Activated naive CD8-positive, alpha-beta T cell treated with anti-CD3 and anti-CD28 coated beads, Interleukin-2, amount 50 U/mL, for 24 hours (primary cell): ENCODE measurements around the gene OSCAR.

Experiments used
- ATAC-seq: fragments of 150-1000 bp; cut with Tn5 transposase; one replicate; pipeline ENCODE4 v1.10.0; 2021
- DNase-seq: peaks from one replicate; pipeline ENCODE4 v3.0.0; 2021
- H3K27ac Mint-ChIP-seq: one replicate; pipeline ENCODE4 v1.8.0; 2021; ENCODE audit warnings: mild to moderate bottlenecking, mixed read lengths
- H3K27me3 Mint-ChIP-seq: one replicate; pipeline ENCODE4 v1.8.0; 2021; ENCODE audit warnings: mixed read lengths
- H3K36me3 Mint-ChIP-seq: one replicate; pipeline ENCODE4 v1.8.0; 2021; ENCODE audit warnings: low read depth, mixed read lengths
- H3K4me1 Mint-ChIP-seq: one replicate; pipeline ENCODE4 v1.8.0; 2021; ENCODE audit warnings: mixed read lengths
- H3K4me3 Mint-ChIP-seq: one replicate; pipeline ENCODE4 v1.8.0; 2021; ENCODE audit warnings: mild to moderate bottlenecking, moderate library complexity, mixed read lengths
- H3K9me3 Mint-ChIP-seq: one replicate; pipeline ENCODE4 v1.8.0; 2021; ENCODE audit warnings: mixed read lengths

OSCAR gene, protein sequence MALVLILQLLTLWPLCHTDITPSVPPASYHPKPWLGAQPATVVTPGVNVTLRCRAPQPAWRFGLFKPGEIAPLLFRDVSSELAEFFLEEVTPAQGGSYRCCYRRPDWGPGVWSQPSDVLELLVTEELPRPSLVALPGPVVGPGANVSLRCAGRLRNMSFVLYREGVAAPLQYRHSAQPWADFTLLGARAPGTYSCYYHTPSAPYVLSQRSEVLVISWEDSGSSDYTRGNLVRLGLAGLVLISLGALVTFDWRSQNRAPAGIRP

DNA sequence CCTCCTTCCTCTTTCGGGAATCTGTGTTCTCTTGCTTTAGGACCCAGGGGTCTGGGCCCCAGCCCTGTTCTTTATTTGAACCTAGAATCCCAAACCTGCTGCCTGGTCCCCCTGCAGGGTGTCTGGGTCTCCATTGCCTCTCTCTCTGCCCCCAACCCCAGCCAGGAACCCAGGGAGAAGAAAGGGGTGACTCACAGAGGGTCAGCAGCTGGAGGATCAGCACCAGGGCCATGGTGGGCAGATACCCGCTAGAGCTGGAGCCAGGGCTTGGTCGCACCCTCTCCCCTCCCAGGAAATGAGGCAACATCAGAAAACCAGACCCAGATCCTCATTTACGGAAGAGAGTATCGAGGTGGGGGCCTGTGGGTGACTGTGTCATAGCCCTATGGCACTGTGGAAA is at the start of gene OSCAR:
Gene OSCAR (minus strand): TSS at position 243 of the 400 bp plus-strand sequence. CDS start 11 bp downstream, at position 232.
- Mint-ChIP-seq H3K36me3 (peaks cover 10% of the 10 kb centered on the region), H3K4me1 (peaks cover 22% of the 10 kb centered on the region), H3K27me3 (peaks cover 5% of the 10 kb centered on the region), H3K4me3 (peak within 1 kb of the TSS; percentile 51), H3K27ac (no peak within 1 kb of the TSS), H3K9me3 (no peaks in the 10 kb centered on the region)
- no peak for ATAC-seq
- no peak for DNase-seq

DNA sequence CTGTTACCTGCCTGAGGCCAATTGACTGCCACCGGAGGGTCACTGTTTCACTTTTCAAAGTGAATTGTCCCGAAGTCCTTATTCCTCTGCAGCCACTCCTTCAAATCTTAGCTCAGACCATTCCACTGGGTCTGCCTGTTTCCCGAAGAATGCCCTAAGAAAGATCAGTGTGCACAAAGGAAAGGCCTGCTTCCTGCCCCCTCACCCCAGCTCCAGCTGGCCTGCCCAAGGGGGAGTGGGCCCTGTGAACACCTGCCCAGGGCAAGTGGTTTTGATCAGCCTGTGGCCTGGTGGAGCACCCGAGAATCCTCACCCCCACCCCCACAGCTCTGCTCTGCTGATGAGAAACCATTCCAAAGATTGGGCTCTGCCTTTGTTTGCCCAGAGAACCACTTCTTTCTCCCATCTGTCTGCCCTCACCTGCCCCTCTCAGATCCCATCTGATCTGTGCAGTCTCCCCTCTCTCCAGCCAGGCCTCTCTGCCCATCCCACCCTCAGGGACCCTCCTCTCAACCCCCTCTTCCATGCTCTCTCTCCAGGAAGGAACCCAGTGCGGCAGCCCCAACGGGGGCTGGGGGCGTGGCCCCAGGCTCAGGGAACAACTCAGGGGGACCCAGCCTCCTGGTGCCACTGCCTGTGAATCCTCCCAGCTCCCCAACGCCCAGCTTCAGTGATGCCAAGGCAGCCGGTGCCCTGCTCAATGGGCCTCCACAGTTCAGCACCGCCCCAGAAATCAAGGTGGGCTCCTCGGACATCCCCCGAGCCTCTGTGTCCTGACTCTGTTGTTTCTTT is 48.6 kb upstream of the OSCAR start:
- H3K36me3 Mint-ChIP-seq, result peaks cover 38% of the 10 kb centered on the region

DNA sequence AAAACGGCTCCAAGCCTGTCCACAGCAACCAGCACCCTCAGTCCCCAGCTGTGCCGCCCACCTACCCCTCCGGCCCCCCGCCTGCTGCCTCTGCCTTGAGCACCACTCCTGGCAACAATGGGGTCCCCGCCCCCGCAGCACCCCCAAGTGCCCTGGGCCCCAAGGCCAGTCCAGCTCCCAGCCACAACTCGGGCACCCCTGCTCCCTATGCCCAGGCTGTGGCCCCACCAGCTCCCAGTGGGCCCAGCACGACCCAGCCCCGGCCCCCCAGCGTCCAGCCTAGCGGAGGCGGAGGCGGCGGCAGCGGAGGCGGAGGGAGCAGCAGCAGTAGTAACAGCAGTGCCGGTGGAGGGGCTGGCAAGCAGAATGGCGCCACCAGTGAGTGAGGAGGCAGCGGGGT is 47.6 kb upstream of the OSCAR start:
- Mint-ChIP-seq H3K4me1 (no peaks in the 10 kb centered on the region), H3K27ac (no peak overlapping the region), H3K27me3 (no peaks in the 10 kb centered on the region), H3K36me3 (peaks cover 40% of the 10 kb centered on the region), H3K4me3 (no peak overlapping the region), H3K9me3 (no peaks in the 10 kb centered on the region)
- ATAC-seq, result no peak
- DNase-seq, result no peak

More for the DNA sequence above, 48.6 kb upstream of the OSCAR start:
- Mint-ChIP-seq H3K9me3 (no peaks in the 10 kb centered on the region), H3K27ac (no peak overlapping the region), H3K4me3 (no peak overlapping the region), H3K4me1 (peaks cover 10% of the 10 kb centered on the region), H3K27me3 (no peaks in the 10 kb centered on the region)
- ATAC-seq (no peak), DNase-seq (no peak)

DNA sequence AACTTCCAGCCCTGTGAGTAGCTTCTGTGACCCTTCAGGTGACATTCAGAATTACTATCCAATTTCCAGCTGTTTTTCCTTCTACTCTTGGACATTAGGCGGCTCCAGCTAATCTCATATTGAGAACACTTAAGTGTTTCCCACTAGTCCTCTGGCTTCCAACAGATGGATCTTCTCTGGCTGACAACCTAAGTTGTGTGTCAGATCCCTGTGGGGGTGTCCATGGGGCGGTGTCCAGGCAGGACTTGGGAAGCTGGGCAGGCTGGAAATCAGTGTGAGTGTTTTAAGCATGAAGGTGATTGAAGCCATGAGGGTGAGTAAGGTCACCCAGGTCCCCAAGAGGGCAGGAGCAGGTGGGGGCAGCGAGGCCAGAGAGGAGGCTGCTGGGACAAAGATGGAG is 47.1 kb upstream of the OSCAR start:
- Mint-ChIP-seq H3K4me3 (no peak overlapping the region), H3K9me3 (no peaks in the 10 kb centered on the region), H3K4me1 (no peaks in the 10 kb centered on the region), H3K36me3 (peaks cover 40% of the 10 kb centered on the region), H3K27ac (no peak overlapping the region), H3K27me3 (no peaks in the 10 kb centered on the region)
- ATAC-seq (no peak), DNase-seq (no peak)

DNA sequence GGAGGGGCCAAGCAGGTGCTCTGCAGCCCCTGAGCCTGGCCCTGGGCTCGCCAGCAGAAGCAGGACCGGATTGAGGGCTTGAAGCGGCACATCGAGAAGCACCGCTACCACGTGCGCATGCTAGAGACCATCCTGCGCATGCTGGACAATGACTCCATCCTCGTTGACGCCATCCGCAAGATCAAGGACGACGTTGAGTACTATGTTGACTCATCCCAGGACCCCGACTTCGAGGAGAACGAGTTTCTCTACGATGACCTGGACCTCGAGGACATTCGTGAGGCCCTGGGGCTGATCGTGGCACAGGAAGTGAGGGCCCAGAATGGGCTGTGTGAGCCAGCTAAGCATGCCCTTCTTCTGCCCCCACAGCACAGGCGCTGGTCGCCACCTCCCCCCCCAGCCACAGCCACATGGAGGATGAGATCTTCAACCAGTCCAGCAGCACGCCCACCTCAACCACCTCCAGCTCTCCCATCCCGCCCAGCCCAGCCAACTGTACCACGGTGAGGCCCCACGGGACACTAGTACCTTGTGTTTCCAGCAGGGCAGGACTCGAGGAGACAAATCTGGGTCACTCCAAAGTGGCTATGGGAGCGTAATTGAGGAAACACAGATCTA is 45.0 kb upstream of the OSCAR start:
- Mint-ChIP-seq H3K4me3 (no peak overlapping the region), H3K27ac (no peak overlapping the region), H3K4me1 (peaks cover 7% of the 10 kb centered on the region), H3K36me3 (peaks cover 45% of the 10 kb centered on the region), H3K9me3 (no peaks in the 10 kb centered on the region), H3K27me3 (no peaks in the 10 kb centered on the region)
- ATAC-seq (no peak), DNase-seq (no peak)

DNA sequence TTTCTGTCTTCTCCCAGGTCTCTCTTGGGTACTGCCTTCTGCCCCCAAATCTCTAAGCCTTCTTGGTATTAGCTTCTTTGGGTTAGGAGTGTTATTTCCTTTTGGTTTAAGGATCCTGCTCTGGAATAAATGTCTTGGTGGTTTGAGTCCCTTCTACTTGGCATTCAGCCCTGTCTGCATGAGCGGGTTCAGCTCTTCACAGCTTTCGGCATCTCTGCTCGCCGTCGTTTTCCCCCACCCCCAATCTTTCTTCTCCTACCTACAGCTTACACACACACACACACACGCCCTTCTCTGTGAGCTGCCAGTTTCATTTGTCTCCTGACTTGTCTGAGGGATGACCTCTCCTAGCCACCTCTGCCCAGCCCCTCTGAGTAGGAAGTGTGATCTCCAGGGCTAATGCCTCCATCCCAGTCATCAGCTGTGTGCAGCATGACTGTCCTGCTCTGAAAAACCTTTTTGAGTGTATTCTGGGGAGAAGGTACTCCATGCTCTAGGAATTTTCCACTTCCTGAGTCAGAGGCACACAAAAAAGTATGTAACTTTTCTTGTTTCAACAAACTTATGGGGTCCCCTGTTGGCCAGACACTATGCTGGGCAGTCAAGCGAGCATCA is 41.7 kb upstream of the OSCAR start:
- ATAC-seq, result no peak
- Mint-ChIP-seq H3K4me3 (no peak overlapping the region), H3K27ac (peak overlapping the region; percentile 50), H3K9me3 (no peaks in the 10 kb centered on the region), H3K27me3 (peaks cover 2% of the 10 kb centered on the region), H3K36me3 (peaks cover 38% of the 10 kb centered on the region), H3K4me1 (peaks cover 29% of the 10 kb centered on the region)
- DNase-seq, result no peak

DNA sequence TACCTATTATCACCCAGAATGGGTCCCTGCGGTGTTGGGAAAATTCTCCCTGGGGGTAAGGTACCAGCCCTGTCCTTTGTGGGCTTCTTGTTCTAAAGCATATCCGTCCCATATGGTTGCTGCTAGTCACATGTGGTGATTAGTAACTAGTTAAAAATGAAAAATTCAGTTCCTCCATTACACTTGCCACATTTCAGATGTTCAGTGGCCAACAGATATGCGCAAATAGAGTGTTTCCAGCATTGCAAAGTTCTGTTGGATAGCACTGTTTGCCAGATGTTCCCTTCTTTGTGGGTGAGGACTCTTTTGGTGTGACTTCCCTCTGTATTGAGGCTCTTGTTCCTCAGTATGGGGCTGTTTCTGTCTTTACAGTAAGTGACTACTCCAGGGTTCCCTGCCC is 40.8 kb upstream of the OSCAR start:
- H3K4me1 Mint-ChIP-seq, result peaks cover 38% of the 10 kb centered on the region
- H3K4me3 Mint-ChIP-seq, result no peak overlapping the region
- no peak for ATAC-seq
- peak overlapping the region; percentile 22 for H3K27ac Mint-ChIP-seq
- DNase-seq, result no peak
- H3K9me3 Mint-ChIP-seq, result no peaks in the 10 kb centered on the region
- H3K36me3 Mint-ChIP-seq, result peaks cover 30% of the 10 kb centered on the region
- H3K27me3 Mint-ChIP-seq, result peaks cover 5% of the 10 kb centered on the region

DNA sequence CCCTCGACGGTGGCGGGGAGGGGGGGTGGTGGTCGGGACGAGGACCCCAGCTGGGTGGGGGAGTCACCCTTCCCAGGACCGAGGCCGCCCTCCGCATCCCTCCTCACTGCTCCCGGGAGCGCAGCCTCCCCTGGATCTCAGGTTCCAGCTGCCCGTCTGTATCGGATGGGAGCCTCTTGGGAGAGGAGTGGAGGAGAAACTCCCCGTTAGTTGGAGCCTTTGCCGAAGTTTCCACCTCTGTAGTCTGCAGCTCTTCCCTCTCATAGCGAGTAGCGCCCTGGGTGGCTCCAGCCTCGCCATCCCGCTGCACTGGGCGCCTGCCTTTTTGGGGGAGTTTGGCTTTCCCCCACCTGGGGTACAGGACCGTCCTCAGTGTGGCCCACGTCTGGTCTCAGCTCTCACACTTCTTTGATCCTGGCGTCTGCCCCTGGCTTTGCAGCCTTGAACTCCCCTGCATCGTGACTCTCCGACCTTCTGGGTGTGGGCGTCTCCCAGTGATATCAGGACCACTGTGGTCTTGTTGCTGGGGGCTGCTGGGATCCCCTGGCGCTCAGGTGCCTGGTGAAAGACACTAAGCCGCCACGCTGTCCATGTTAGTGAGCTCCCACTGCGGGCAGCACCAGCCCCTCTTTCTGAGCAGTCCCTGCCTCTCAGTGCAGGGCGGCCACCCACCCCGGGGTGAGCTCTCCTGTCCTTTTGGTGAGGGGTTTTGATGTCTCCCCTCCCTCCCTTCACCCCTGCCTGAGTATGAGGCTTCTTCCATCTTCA is 38.1 kb upstream of the OSCAR start:
- peak; percentile 49 for DNase-seq
- Mint-ChIP-seq H3K27ac (peak overlapping the region; percentile 92), H3K4me3 (peak overlapping the region; percentile 87), H3K9me3 (no peaks in the 10 kb centered on the region), H3K36me3 (peaks cover 11% of the 10 kb centered on the region), H3K27me3 (peaks cover 5% of the 10 kb centered on the region), H3K4me1 (peaks cover 45% of the 10 kb centered on the region)
- no peak for ATAC-seq

DNA sequence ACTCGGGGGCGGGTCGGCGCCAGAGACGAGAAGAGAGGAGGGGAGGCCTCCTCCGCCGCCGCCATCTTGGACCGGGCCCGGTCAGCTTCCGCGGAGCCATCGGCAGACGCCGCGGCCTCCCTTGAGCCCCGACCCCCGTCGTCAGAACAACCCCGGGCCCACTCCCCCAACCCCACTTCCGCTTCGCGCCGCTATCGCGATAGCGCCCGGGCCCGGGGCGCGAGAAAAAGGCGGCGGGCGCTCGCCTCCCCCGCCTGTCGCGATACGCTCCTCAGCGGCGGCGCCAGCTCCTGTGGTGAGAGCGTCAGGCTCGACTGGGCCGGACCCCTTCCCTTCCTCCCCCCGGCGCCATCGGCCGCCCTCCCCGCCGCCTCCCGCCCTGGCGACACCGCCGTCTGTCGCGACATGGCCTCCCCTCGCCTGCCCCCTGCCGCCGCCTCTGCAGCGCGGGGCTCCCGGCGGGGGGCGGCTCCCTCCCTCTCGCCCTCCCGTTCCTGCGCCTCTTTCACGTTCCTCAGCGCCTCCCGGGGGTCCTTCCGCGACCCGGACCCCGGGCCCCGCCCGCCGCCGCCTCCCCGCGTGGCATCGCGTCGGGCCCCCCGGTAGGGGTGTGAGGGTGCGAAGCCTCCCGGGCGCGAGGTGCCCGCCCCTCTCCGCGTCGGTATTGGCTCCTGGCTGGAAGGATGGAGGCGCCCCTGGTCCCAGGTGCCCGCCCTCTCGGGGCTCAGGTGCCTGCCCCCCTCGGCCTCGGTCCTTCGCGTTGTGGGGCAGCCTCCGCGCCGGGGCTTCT is 37.3 kb upstream of the OSCAR start, which contains the start of gene CNOT3:
Gene CNOT3 (plus strand): TSS at position 64 of the 790 bp plus-strand sequence. CDS start 5,217 bp downstream, outside the sequence.
- Mint-ChIP-seq H3K9me3 (no peaks in the 10 kb centered on the region), H3K27ac (peak within 1 kb of the TSS; percentile 92), H3K36me3 (peaks cover 8% of the 10 kb centered on the region), H3K4me3 (peak within 1 kb of the TSS; percentile 87), H3K4me1 (peaks cover 45% of the 10 kb centered on the region), H3K27me3 (peaks cover 5% of the 10 kb centered on the region)
- ATAC-seq, result no peak
- DNase-seq, result peak; percentile 39

DNA sequence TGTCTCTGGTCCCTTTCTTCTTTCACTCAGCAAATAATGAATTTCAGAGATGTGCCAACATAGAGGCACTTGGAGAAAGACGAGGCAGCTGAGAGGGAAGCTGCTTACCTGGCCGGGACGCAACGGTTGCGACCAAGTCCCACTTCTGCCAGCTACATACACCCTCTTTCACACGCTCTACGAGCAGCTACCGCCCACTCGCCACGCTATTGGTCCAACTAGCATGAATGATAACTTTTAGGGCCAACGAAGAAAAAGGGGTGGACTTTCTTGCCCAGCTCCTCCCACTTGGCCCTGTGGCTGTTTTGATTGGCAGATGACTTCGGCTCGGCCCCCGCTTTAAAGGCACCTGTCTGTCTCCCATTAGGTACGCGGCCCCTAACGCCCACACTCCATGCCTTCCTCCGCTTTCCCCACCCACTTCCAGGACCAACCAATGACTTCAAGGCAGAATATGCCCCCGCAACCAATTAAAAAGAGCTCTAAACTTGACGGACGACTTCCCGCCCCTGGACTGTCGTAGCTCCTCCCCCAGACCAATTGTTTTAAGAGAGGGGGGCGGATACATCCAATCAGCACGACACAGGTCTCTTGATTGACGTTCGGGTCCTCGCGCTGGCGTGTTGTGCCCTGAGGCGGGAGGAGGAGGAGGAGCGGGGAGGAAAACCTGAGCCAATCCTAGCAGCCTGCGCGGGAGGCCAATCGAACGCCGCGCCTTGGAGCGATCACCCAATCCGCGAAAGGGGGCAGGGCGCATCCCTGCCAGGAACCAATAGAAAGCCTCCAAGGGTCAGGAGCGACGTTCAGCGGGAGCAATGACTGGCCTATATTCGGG is 36.5 kb upstream of the OSCAR start:
- H3K4me1 Mint-ChIP-seq, result peaks cover 43% of the 10 kb centered on the region
- peak; percentile 91 for ATAC-seq
- peak overlapping the region; percentile 85 for H3K4me3 Mint-ChIP-seq
- peaks cover 3% of the 10 kb centered on the region for H3K36me3 Mint-ChIP-seq
- H3K9me3 Mint-ChIP-seq, result no peaks in the 10 kb centered on the region
- H3K27ac Mint-ChIP-seq, result peak overlapping the region; percentile 90
- peak; percentile 98 for DNase-seq
- peaks cover 5% of the 10 kb centered on the region for H3K27me3 Mint-ChIP-seq

DNA sequence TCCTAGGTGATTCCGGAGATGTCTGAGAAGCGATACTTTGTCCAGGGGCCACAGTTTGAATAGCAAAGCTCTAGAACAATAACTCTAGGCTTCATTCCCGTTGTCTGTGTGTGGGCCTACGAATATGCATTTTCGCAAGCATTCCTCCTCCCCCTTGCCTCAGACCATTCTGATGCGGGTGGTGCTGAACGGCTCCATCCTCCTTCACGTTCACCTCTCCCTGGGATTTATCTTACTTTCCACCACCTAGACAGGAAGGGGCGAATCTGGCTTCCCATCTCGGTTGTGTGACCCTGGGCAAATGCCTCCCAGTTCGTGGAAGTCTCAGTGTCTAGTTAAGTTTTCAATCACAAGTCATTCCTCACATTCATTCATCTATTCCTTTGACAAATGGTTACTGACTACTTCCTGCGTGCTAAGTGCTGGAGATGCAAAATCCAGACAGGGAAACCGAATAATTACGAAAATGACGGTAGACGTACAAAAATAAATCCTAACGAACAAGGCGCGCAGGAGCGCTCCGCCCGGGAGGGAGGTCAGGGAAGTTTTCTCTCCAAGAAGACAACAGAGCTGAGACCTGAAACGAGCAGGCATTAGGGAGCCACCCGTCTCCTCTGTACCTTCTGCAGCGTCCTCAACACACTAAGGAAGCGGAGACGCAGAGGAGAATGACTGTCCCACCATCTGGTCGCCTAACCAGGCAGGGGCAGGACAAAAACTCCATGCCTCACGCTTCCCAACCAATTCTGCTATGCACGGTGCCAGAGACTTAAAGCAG is 35.7 kb upstream of the OSCAR start:
- Mint-ChIP-seq H3K27ac (peak overlapping the region; percentile 90), H3K27me3 (peaks cover 5% of the 10 kb centered on the region), H3K9me3 (no peaks in the 10 kb centered on the region), H3K36me3 (peaks cover 3% of the 10 kb centered on the region), H3K4me1 (peaks cover 38% of the 10 kb centered on the region), H3K4me3 (peak overlapping the region; percentile 85)
- ATAC-seq, result no peak
- no peak for DNase-seq

DNA sequence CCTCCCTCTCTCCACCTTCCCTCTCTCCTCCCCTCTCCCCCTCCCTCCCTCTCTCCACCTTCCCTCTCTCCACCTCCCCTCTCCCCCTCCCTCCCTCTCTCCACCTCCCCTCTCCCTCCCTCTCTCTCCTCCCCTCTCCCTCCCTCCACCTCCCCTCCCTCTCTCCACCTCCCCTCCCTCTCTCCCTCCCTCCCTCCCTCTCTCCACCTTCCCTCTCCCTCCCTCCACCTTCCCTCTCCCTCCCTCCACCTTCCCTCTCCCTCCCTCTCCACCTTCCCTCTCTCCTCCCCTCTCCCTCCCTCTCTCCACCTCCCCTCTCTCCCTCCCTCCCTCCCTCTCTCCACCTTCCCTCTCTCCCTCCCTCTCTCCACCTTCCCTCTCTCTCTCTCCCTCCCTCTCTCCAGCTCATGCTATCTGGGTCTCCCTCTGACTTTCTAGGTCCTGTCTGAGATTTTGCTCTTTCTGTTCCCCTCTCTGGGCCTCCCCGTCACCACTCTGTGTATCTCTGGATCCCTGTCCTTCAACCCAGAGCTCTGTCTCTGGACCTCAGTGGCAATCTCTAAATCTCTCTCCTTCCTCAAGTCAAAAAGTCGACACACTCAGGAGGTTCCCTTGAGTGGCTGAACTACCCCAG is 33.5 kb upstream of the OSCAR start:
- no peak for ATAC-seq
- Mint-ChIP-seq H3K4me3 (no peak overlapping the region), H3K27me3 (peaks cover 5% of the 10 kb centered on the region)

More for the DNA sequence above, 33.5 kb upstream of the OSCAR start:
- peaks cover 23% of the 10 kb centered on the region for H3K4me1 Mint-ChIP-seq
- peaks cover 3% of the 10 kb centered on the region for H3K36me3 Mint-ChIP-seq
- H3K9me3 Mint-ChIP-seq, result no peaks in the 10 kb centered on the region
- no peak for DNase-seq
- no peak overlapping the region for H3K27ac Mint-ChIP-seq
